Dermis blood vessel endothelial cell (primary cell): ENCODE data around the gene EIF2S2. TPM values are rescaled to one million over a fixed set of nuclear protein-coding genes. Genes with fewer than 3 reads are reported as not detected.
A peak's percentile ranks its signal among the peaks of the same experiment; 100 is the strongest.

Experiments
- DNase-seq: peaks from one replicate; pipeline ENCODE4 v3.0.0; 2010
- total RNA-seq: library from RNA; depleted of rRNA; stranded (reverse); fragments of >200 nt; gene quantifications from 2 replicates; pipeline ENCODE4 v1.2.3, GENCODE V29; 2014

EIF2S2 gene
- total RNA-seq, 1 donor from 2014 or later: 90.2 TPM

DNA sequence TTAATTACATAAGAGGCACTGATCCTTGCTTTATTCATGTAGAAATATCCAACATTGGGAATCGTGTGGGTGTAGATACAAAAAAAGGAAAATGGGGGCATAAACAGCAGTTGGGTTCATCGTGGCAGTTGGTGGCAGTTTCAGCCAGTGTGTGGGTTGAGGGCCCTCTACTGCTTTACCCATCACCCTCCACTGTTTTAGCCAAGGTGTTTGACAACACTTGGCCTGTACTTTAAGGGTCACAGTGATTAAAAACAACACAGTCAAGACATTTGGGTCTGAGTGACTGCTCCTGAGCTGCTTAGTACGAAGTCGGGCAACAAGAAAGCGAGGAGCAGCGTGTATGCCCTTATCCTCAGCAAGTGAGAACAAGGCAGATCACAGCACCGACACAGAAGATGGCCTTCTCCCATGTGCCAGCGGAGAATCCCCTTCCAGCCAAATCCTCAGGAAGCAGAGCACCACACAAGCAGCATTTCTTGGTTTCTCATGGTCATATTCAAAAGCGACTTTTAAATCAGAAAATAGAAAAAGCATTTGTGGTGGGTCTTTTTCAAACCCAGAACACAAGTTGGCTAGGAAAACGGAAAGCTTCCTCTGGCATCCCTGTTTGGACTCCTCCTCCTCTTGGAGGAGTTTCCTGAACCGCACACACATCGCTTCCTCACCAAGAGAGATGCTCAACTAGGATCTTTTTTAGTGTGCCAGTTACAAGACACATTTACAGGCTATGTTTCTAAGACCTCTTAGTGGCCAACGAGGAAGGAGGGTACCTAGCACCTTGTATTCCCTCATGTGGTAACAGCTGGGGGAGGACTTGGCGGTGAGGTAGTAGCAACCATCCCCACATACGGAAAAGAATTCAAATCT, 23.5 kb downstream of the EIF2S2 start:
- DNase-seq: no peak

DNA sequence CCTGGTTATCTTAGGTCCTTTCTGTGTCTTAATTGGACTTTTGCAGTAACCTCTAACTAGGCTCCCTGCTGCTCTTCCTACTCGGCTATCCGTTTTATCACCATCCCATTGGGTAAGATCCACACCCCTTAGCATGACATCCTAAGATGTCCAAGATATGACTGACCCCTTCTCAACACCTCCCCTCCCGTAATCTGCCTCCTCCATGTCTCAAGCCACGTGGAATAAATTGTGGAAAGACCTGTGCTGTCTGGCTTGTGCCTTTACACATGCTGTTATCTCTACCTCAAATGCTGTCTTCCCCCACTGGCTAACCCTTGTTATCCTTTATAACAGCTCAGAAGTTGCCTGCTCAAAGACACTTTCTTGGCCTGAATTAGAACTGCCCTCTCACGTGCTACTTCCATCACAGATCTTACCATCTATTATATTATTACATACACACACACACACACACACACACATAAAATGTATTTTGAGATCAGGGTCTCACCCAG, 26.5 kb downstream of the EIF2S2 start:
- no peak for DNase-seq

DNA sequence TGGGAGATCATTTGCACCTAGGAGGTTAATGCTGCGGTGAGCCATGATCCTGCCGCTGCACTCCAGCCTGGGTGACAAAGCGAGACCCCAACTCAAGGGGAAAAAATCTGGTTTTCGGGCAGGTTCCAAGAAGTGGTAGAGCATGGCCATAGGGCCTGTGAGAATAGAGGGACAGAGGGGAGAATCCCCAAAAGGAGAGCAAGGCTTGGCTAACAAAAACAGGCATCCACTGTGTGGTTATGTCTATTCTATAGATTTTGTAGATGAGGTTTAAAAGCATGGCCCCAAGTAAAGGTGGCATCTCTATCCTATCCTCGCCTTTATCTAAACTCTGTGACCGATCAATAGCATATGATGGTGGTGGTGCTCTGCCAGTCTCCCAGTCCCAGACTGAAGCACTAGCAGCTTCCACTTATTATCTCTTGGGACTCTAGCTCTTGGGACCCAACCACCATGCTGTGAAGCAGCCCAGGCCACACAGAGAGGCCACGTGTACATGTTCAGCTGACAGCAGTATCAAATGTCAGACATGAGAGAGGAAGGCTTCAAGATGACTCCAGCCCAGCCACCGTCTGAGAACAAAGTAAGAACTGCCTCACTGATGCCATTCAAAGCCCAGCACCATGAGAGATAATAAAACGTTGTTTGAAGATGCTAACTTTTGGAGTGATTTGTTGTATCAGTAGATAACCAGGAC, 27.7 kb downstream of the EIF2S2 start:
- DNase-seq: no peak

DNA sequence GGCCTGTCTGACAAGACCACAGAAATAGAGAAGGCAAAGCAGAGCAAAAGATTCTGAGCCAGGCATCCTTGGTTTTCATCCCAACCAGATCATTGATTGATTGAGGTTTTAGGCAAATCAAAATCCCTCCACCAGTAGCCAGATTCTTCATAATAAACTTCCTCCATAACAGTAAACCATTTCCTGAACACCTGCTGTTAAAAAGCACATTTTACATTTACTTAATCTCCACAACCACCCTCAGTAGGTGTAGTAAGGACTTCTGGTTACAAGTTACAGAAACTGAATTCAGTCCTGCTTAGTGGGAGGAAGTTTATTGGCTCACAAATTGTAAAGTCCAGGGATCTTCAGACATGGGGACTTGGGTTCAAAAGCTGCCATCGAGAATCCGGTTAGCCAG, 28.3 kb downstream of the EIF2S2 start:
- DNase-seq: no peak

DNA sequence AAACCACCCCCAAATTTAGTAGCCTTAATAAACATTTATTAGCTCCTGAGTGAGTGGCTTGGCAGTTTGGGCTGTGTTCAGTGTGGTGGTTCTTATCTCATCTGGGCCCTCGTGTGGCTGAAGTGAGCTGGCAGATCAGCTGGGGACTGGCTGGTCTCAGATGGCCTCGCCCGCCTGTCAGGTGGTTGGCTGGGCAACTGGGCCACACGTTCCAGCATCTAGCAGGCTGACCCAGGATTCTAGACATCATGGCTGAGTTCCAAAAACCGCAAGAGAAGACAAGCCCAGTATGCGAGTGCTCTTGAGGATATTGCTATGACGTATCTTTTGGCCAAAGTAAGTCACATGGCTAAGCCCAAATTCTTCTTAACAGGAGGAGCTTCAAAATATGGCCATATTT, 28.9 kb downstream of the EIF2S2 start:
- DNase-seq: peak; percentile 43

DNA sequence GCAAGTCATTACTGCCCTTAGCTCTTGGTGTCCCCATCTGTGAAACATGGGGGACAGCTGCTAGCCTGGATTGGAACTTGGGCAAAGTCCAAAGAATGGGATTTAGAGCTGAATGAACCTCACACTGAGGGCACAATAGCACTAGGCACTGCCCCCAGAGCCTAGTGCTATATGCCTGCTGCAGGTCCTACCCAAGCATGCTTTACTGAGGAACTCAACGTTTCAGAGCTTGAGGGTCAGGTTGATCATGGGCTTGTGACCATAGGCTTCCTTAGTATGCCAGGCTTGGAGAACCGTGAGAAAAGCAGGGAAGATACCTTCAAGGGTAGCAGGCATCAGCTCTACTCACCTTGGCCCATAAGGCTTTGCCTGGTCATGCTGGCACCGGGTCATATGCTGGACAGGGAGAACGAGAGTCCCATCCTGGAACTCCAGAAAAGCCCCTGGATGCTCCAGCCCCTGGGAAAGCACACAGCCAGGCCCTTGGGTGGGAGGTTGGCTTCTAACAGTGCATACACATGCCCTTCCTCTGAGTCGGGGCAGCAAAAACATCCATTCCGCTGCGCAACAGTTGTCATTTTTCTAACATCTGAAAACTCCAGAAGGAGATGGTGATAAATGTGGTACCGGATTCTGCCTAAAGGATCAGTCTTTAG, 29.7 kb downstream of the EIF2S2 start:
- no peak for DNase-seq

DNA sequence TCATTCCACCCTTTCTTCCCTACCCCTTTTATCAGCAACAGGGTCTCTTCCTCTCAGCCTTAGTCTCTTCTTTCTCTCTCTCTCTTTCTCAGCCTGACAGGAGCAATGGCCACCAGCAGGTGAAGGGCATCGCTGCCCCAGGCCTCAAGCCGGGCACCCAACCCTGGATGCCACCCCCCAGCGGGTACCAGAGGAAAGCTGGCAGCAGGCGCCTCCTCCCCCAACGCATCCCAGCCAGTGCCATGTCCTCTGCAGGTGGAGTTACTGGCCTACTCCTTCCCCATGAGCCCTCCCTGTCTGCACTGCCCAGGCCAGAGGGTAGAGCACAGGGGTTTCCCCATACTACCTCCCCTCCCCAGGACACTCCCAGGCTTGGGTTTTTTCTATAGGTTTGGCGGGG, 32.2 kb downstream of the EIF2S2 start:
- no peak for DNase-seq

DNA sequence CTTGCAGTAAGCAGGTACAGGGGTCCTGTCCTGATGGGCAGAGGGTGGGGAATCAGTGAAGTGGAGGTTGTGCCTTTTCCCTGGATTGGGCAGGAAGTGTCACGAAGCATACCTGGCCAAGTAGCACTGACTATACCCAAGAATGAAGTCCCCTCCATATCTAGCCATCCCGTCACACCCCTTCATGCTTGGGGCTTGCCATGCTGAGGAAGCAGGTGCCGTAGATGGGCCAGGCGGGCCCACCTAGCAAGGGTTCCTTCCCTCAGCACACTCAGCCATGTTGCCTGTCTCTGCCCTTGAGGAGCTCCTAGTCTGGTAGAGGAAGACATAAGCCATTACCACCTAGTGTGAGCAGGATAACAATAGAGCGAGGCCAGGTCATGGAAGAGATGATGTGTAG, 33.5 kb downstream of the EIF2S2 start:
- DNase-seq: no peak

DNA sequence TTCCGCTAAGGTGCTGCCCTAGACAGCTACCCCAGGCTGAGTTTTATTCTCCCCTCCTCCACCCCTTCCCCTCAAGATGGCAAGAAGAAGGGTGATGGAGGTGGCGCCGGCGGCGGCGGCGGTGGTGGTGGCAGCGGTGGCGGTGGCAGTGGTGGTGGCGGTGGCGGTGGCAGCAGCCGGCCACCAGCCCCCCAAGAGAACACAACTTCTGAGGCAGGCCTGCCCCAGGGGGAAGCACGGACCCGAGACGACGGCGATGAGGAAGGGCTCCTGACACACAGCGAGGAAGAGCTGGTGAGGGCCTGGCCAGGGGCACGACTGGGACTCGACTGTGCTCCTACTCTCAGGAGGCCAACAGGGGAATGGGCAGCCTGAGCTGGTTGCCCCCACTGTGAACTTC, 35.1 kb downstream of the EIF2S2 start:
- no peak for DNase-seq

DNA sequence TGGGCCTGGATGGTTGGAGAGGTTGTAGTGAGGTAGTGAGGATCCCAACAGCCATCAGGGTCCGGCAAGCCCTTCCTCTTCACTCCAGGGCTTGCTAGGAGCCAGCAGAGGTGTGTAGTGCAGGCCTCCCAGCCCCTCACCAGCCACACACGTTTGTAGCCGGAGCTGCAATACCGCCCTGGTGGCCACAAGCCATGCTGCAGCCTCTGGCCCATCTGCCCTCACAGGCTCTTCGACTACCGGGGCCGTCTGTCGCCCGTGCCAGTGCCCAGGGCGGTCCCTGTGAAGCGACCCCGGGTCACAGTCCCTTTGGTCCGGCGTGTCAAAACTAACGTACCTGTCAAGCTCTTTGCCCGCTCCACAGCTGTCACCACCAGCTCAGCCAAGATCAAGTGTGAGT, 36.4 kb downstream of the EIF2S2 start:
- DNase-seq: no peak

DNA sequence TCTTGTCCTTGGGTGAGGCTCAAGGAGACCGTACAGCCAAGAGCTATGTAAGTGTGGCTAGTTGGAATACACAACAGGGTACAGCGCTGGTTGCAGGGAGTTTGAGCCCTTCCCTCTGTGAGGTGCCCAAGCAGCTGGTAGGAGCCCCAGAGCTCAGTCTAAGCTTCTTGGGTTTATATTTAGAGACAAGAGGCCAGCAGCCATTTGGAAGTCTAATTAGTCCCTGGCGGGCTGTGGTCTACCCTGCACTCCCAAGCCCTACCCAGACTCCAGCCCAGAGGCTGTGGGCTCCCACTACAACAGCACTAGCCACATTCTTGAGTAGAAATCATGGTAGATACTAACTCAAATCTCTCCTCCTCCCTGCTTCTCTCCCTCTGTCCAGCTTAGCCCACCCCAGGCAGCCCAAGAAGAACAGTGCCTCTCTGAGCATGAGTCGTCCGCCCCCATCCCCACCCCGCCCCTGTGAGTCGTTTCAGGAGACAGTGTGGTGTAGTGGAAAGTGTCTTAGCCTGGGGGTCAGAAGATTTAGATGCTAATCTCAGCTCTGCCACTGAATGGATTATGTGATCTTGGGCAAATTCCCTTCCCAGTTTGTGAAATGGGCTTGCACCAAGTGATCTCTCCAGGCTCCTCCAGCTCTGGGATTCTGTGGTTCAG, 37.8 kb downstream of the EIF2S2 start:
- DNase-seq: no peak

DNA sequence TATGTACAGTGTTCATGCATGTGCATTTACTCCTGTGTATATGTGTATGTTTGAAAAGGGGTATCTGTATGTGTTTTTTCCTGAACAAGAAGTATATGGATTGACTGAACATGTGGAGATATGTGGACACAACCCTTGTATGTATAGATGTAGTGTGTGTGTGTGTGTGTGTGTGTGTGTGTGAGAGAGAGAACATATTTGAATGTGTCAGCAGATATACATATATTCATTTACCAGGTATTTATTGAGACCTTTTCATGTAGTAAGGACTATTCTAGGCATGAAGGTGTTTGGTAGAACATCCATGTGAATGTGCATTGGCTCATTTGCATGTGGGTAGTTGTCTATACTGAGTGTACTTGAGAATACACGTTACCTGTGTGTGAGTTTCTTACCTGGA, 39.3 kb downstream of the EIF2S2 start:
- DNase-seq: no peak

DNA sequence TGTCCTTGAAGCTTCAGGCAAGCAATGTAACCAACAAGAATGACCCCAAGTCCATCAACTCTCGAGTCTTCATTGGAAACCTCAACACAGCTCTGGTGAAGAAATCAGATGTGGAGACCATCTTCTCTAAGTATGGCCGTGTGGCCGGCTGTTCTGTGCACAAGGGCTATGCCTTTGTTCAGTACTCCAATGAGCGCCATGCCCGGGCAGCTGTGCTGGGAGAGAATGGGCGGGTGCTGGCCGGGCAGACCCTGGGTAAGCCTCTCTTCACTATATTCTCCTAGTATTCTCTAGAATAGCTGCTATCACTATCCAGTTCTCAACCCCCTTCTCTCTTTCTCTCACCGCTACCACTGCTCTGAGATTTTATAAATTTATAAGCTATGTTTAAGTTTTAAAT, 40.0 kb downstream of the EIF2S2 start:
- DNase-seq: no peak

DNA sequence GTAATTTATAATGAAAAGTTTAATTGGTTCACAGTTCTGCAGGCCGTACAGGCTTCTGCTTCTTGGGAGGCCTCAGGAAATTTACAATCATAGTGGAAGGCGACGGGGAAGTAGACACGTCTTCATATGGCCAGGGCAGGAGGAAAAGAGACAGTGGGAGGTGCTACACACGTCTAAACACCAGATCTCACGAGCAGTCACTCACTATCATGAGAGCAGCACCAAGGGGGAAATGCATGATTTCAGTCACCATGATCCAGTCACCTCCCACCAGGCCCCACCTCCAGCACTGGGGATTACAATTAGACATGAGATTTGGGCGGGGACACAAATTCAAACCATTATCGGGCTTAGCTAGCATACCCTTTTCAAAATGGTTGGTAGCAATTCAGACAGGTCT, 41.2 kb downstream of the EIF2S2 start:
- DNase-seq: no peak

DNA sequence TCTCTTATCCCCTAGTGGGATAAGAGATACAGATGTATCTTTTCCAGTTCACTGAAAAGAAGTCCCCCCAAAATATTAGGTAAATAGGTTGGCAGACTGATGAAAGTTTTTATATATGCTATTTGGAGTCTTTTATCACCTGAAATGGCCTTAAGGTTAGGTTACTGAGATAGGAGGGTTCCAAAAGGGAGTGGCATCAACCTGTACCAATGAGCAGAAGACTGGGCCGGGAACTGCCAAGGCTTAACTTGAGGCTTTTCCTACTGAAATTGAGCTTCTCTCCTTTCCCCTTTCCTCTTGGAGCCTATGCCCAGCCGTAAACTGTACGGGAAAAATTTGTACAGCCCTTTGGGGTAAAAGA, 42.0 kb downstream of the EIF2S2 start:
- DNase-seq: no peak

DNA sequence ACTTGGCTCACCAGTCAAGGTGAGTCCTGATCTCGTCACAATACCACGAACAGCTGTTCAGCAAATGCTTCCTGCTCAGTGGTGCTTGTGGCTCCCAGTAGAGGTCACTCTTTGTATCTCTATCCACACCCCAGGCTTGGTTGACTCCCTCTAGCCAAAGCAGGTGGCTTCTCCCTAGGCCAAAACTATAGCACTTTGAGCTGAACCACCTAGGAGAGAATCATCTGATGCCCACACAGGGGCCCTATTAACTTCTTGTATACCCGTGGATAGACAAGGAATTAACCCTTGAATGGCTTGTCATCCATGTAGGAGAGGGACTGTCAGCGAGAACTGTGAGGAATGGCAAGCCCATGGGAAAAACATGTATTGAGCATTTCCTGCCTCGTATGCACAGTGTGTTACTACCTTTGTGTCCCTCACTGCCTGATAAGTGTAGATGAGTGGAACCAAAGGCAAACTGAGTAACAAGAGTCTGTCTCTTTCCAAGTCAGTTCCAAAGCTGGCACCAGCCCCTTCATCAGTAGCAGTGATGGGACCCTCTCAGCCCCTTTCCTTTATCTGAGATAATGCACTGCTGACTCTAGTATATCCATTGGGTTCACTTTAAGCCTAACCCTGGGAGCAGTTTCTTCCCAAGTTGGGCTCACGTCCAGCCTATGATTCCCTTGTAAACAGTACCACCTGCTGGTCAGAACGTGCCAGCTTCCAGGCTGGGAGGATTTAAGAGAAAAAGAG, 42.5 kb downstream of the EIF2S2 start:
- peak; percentile 93 for DNase-seq

DNA sequence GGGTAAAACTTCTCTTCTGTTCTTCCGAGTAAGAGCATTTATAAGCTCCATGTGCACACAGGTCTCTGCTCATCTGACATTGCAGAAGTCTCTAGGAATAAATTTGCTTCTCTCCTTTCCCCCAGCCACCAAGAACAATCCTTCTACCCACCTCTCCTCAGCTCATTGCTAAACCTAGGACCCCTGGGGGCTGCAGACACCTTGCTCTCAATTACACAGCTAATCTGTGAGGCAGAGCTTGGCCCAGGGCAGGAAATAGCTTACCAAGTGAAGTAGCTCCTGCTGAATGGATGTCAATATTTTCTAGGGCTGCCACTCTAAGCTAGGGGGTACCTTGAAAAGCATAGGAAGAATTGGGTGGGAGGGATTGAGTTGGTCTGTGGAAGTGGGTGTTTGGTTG, 44.0 kb downstream of the EIF2S2 start:
- no peak for DNase-seq

DNA sequence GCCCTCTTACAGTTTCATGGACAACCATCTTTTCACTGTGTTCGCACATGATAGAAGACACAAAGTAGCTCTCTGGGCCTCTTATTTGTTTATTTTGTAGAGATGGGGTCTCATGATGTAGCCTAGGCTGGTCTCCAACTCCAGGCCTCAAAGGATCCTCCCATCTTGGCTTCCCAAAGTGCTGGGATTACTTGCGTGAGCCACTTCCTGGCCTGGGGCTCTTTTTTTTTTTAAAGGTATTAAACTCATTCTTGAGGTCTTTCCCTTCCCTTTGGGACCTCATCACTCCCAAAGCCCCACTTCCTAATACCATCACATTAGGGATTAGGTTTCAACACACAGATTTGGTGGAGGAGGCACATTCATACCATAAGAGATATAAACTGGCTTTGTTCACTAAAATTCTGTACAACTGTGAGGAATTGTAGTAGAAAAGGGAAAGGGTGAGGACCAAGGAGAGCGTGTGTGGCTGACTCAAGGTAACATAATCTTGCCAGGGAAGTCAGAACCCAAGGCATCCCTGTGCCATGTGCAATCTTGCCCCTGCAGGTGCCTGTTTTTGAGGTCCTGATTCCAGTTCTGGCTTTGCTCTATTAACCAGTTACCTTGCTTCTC, 45.5 kb downstream of the EIF2S2 start:
- no peak for DNase-seq

DNA sequence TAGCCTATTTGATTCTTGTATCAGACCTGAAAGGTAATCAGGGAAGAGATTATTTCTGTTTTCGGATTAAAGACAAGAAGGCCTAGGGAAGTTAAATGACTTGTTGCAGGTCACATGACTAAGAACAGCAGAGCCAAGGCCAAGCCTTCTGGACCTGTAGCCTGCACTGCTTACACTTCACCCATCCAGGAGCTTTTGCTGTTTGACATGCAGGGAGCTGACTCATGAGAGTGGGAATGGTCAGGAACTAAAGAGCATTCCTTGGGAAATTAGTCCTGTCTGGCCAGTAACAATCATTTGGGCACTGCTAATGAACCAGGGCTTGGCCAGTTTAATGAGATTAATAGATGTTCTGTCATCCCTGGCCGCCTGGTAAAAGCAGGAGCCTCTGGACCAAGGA, 46.8 kb downstream of the EIF2S2 start:
- DNase-seq: peak; percentile 33

DNA sequence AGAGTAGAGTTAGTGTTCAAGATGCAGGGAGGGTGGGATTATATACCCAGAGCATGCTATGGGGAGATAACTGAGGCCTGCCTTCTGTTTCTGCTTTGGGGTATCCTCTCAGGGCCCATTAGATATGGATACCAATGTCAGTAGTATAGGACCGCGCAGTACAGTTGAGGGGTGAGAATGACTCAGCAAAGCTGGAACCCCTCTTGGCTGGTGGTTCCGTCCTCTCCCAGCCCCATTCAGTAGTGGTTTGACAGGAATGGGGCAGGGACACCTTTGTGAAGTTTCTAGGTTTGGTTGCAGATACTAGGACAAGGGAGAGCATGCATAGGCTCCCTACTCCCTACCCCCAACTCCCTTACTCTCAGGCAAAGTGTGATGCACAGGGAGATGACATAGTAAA, 47.8 kb downstream of the EIF2S2 start:
- DNase-seq: no peak

DNA sequence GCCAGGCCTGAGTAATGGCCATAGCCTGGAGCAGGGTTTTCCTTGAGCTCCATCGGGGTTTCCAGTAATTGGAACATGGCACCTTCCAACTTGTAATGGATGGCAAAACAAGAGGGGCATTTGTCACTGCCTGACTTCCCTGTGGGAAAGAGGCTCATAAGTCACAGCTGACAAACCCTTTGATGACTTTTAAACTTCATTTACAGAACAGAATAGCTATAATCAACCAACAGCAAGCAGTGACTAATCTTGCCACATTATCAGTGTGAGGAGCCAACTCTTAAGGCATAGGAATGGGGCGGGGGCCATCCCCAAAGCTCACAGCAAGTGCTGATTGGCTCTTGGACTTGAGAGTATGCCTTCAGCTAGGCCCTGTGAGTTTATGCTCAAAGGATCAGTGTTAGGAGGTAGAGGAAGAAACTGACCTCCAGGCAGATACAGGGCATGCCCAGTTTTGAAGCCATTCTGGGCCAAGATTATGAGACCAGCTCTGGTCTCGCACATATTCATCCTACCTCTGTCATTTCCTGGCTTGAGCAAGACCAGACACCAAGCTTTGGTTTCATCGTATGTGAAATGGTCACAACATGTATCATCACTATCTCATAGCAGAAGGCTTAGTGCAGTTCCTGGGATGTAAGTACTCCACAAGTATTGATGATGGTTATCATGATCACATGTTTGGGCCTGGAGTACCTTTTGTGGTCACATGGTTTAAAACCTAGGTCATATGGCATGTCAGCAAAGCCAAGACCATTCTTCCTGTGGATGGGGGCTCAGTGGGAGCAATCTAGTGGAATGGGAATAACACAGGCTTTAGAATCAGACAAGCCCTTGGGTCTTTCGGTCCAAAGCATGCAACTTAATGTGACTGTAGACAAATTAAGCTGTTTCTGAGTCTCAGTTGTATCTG, 49.2 kb downstream of the EIF2S2 start:
- no peak for DNase-seq
